HG03135 (cell line): ENCODE results near the gene NREP.
A peak's percentile ranks its signal among the peaks of the same experiment; 100 is the strongest.

Experiments used
- ATAC-seq: cut with Tn5 transposase; IDR thresholded peaks from one replicate; pipeline ENCODE4 v1.9.1; 2021; ENCODE audit warnings: mild to moderate bottlenecking, moderate library complexity; ENCODE audit not compliant: unreplicated experiment

NREP gene

GRCh38 chr5:111765613-111766571 is 8.9 kb upstream of the NREP start:
- no peak for ATAC-seq

- no peak for ATAC-seq
These were observed 7.0 kb upstream of the NREP start for GRCh38 chr5:111764019-111764418.

- ATAC-seq = no peak
These were observed 5.9 kb upstream of the NREP start for GRCh38 chr5:111762895-111763294.

- ATAC-seq = no peak
These were observed 1.3 kb upstream of the NREP start for GRCh38 chr5:111758284-111758628.

GRCh38 chr5:111757355-111758283 is 625 bp upstream of the NREP start:
- peak; percentile 77 for ATAC-seq

- no peak for ATAC-seq
These were observed 1.0 kb downstream of the NREP start for GRCh38 chr5:111755942-111756381.

- no peak for ATAC-seq
These were observed 1.6 kb downstream of the NREP start for GRCh38 chr5:111755345-111755941.

- no peak for ATAC-seq
These were observed 3.0 kb downstream of the NREP start for GRCh38 chr5:111753884-111754589.

GRCh38 chr5:111752426-111752965 is 4.5 kb downstream of the NREP start:
- ATAC-seq = no peak

- ATAC-seq = no peak
These were observed 7.5 kb downstream of the NREP start for GRCh38 chr5:111749303-111750026.

- no peak for ATAC-seq
These were observed 8.7 kb downstream of the NREP start for GRCh38 chr5:111748304-111748763.

- no peak for ATAC-seq
These were observed 9.7 kb downstream of the NREP start for GRCh38 chr5:111747337-111747736.

- no peak for ATAC-seq
These were observed 10.2 kb downstream of the NREP start for GRCh38 chr5:111746791-111747190.

- no peak for ATAC-seq
These were observed 11.8 kb downstream of the NREP start for GRCh38 chr5:111745075-111745739.

- ATAC-seq = no peak
These were observed 12.5 kb downstream of the NREP start for GRCh38 chr5:111744455-111744854.

- no peak for ATAC-seq
These were observed 13.0 kb downstream of the NREP start for GRCh38 chr5:111743988-111744387.

GRCh38 chr5:111743512-111743911 is 13.5 kb downstream of the NREP start:
- ATAC-seq = no peak

- ATAC-seq = no peak
These were observed 14.6 kb downstream of the NREP start for GRCh38 chr5:111742177-111742994.
